IMR-90 (cell line): ENCODE measurements around the gene NFYC. TPM values are rescaled to one million over a fixed set of nuclear protein-coding genes. Genes with fewer than 3 reads are reported as not detected.

Experiments
- ATAC-seq: fragments of 200-7000 bp; cut with Tn5 transposase; 2 replicates; pipeline ENCODE4 v1.9.1; 2020; ENCODE audit warnings: low read depth, mild to moderate bottlenecking, moderate library complexity
- BruUV-seq: library from RNA; stranded (reverse); fragments of 400-500 nt; replicated peaks from 2 replicates; lab custom pipeline; 2021; lab: Mats Ljungman, UMichigan
- CTCF ChIA-PET: fragments of 300-600 bp; formaldehyde crosslinking; extraction: SDS; loops from one replicate; lab custom pipeline; 2021; ENCODE audit warnings: antibody characterized with exemption; lab: Yijun Ruan, JAX
- POLR2A ChIA-PET: fragments of 300-600 bp; sonication (Branson Sonifier 250); formaldehyde crosslinking; loops from one replicate; lab custom pipeline; 2022; ENCODE audit warnings: antibody characterized with exemption; ENCODE audit not compliant: unreplicated experiment; lab: Charles Lee
- DNase-seq: peaks from one replicate; pipeline ENCODE4 v3.0.0; 2013
- H2AFZ ChIP-seq: replicated peaks from 2 replicates; pipeline ENCODE3; 2013; ENCODE audit warnings: low read length, mild to moderate bottlenecking; ENCODE audit not compliant: poor library complexity
- H2AK5ac ChIP-seq: 2 replicates; pipeline ENCODE4 v1.6.1; 2013; ENCODE audit warnings: low read depth, low read length, inconsistent platforms
- H2AK9ac ChIP-seq: replicated peaks from 2 replicates; pipeline ENCODE3; 2013; ENCODE audit warnings: mild to moderate bottlenecking, low read depth, low read length, moderate library complexity; ENCODE audit not compliant: poor library complexity
- H2BK120ac ChIP-seq: 2 replicates; pipeline ENCODE4 v1.6.1; 2013; ENCODE audit warnings: low read depth, low read length, inconsistent platforms
- H2BK15ac ChIP-seq: 3 replicates; pipeline ENCODE4 v1.6.1; 2013; ENCODE audit warnings: low read depth, low read length, inconsistent platforms
- H2BK20ac ChIP-seq: 2 replicates; pipeline ENCODE4 v1.6.1; 2013; ENCODE audit warnings: low read depth, mild to moderate bottlenecking, inconsistent platforms, low read length, moderate library complexity
- H2BK5ac ChIP-seq: 2 replicates; pipeline ENCODE4 v1.6.1; 2013; ENCODE audit warnings: mild to moderate bottlenecking, low read depth, low read length, inconsistent platforms; ENCODE audit not compliant: poor library complexity, severe bottlenecking
- H3K14ac ChIP-seq: replicated peaks from 2 replicates; pipeline ENCODE4 v1.6.1; 2013; ENCODE audit warnings: low read depth, low read length, inconsistent platforms
- H3K18ac ChIP-seq: 2 replicates; pipeline ENCODE4 v1.6.1; 2013; ENCODE audit warnings: low read depth, low read length, control low read depth
- H3K23ac ChIP-seq: 2 replicates; pipeline ENCODE4 v1.6.1; 2013; ENCODE audit warnings: low read depth, low read length, inconsistent platforms
- H3K27ac ChIP-seq: 2 replicates; pipeline ENCODE4 v1.5.1; 2013; ENCODE audit warnings: mild to moderate bottlenecking, control low read depth, low read length; ENCODE audit not compliant: insufficient read depth
- H3K27me3 ChIP-seq: 2 replicates; pipeline ENCODE4 v1.6.1; 2013; ENCODE audit warnings: low read length; ENCODE audit not compliant: control insufficient read depth, insufficient read depth
- H3K36me3 ChIP-seq: 2 replicates; pipeline ENCODE4 v1.6.1; 2013; ENCODE audit warnings: low read length, mixed read lengths; ENCODE audit not compliant: control insufficient read depth, insufficient read depth
- H3K4ac ChIP-seq: 2 replicates; pipeline ENCODE4 v1.6.1; 2013; ENCODE audit warnings: low read depth, low read length, inconsistent platforms
- H3K4me1 ChIP-seq: 2 replicates; pipeline ENCODE4 v1.6.1; 2013; ENCODE audit warnings: low read length, mixed read lengths; ENCODE audit not compliant: control insufficient read depth, insufficient read depth
- H3K4me2 ChIP-seq: 2 replicates; pipeline ENCODE4 v1.6.1; 2013; ENCODE audit warnings: low read depth, mild to moderate bottlenecking, control low read depth, low read length, moderate library complexity
- H3K4me3 ChIP-seq: 2 replicates; pipeline ENCODE4 v1.5.1; 2013; ENCODE audit warnings: low read depth, mild to moderate bottlenecking, control low read depth, low read length, moderate library complexity; ENCODE audit not compliant: insufficient read depth
- H3K56ac ChIP-seq: 2 replicates; pipeline ENCODE4 v1.6.1; 2013; ENCODE audit warnings: low read length, inconsistent platforms; ENCODE audit not compliant: insufficient read depth; ENCODE audit errors: extremely low read depth
- H3K79me1 ChIP-seq, 2 experiments: 2 replicates each; pipeline ENCODE4 v1.6.1; 2013; ENCODE audit warnings: low read length in 2 of 2, inconsistent platforms in 1 of 2, low read depth in 1 of 2
- H3K9ac ChIP-seq: 2 replicates; pipeline ENCODE4 v1.6.1; 2013; ENCODE audit warnings: low read depth, low read length, control low read depth
- H3K9me1 ChIP-seq: 2 replicates; pipeline ENCODE4 v1.6.1; 2013; ENCODE audit warnings: low read length, inconsistent platforms; ENCODE audit not compliant: insufficient read depth
- H3K9me3 ChIP-seq: 2 replicates; pipeline ENCODE4 v1.6.1; 2013; ENCODE audit warnings: low read length; ENCODE audit not compliant: control insufficient read depth, insufficient read depth
- H4K20me1 ChIP-seq: 2 replicates; pipeline ENCODE4 v1.6.1; 2013; ENCODE audit warnings: low read length, inconsistent platforms; ENCODE audit not compliant: insufficient read depth
- H4K5ac ChIP-seq: 2 replicates; pipeline ENCODE4 v1.6.1; 2013; ENCODE audit warnings: mild to moderate bottlenecking, low read depth, low read length, control low read depth
- H4K8ac ChIP-seq, 2 experiments: 2 replicates each; pipeline ENCODE4 v1.6.1; 2013; ENCODE audit warnings: low read depth in 2 of 2, low read length in 2 of 2, control low read depth in 1 of 2, inconsistent platforms in 1 of 2
- H4K91ac ChIP-seq: 2 replicates; pipeline ENCODE4 v1.6.1; 2013; ENCODE audit warnings: low read depth, low read length, inconsistent platforms; ENCODE audit not compliant: insufficient read depth
- BHLHE40 ChIP-seq: fragments of 150-350 bp; IDR thresholded peaks from 2 replicates; pipeline ENCODE4 v1.6.1; 2016; ENCODE audit warnings: mild to moderate bottlenecking, low read depth, low read length
- CTCF ChIP-seq: conservative IDR thresholded peaks from 2 replicates; pipeline ENCODE4 v1.5.1; 2012; ENCODE audit warnings: mild to moderate bottlenecking, low read depth, low read length, improper control_type of control experiment
- FOS ChIP-seq: fragments of 150-350 bp; IDR thresholded peaks from 2 replicates; pipeline ENCODE4 v1.6.1; 2016; ENCODE audit warnings: low read depth, low read length
- MXI1 ChIP-seq: IDR thresholded peaks from 2 replicates; pipeline ENCODE4 v1.6.1; 2012; ENCODE audit warnings: low read depth, mild to moderate bottlenecking, low read length, moderate library complexity, borderline replicate concordance
- POLR2A ChIP-seq: IDR thresholded peaks from 2 replicates; pipeline ENCODE4 v1.6.1; 2012; ENCODE audit warnings: mild to moderate bottlenecking, low read depth, low read length
- RAD21 ChIP-seq: IDR thresholded peaks from 2 replicates; pipeline ENCODE4 v1.6.1; 2012; ENCODE audit warnings: low read length, improper control_type of control experiment
- RCOR1 ChIP-seq: IDR thresholded peaks from 2 replicates; pipeline ENCODE4 v1.6.1; 2012; ENCODE audit warnings: mild to moderate bottlenecking, low read length, improper control_type of control experiment; ENCODE audit not compliant: insufficient replicate concordance
- USF2 ChIP-seq: fragments of 150-350 bp; IDR thresholded peaks from 2 replicates; pipeline ENCODE4 v1.6.1; 2017; ENCODE audit warnings: mild to moderate bottlenecking, antibody characterized with exemption, low read length, low read depth
- WGBS, 2 experiments: methylation state at CpG; one replicate each; pipeline versions ENCODE4 v1.1.5 to v1.1.7; 2013; ENCODE audit warnings: missing lambda C conversion rate in 2 of 2; ENCODE audit not compliant: insufficient read length in 1 of 2; ENCODE audit errors: extremely low coverage in 2 of 2; 5-methylcytosine and 5-hydroxymethylcytosine counted together
- dilution Hi-C: fragments of 300-500 bp; cut with HindIII; formaldehyde crosslinking; loops from one replicate; pipeline ENCODE4 v1.14.3; 2018; ENCODE audit warnings: low sequenced_read_pairs; ENCODE audit not compliant: unreplicated experiment
- in situ Hi-C: fragments of 300-500 bp; cut with MboI; formaldehyde crosslinking; loops from 3 replicates; pipeline ENCODE4 v1.14.3; 2019; ENCODE audit warnings: low sequenced_read_pairs, inconsistent platforms, mixed read lengths
- intact Hi-C: fragments of 100-400 bp; cut with micrococcal nuclease; formaldehyde crosslinking; loops from 2 replicates; pipeline ENCODE4 v1.10.0; 2022
- polyA plus RNA-seq, 3 experiments: library from polyadenylated mRNA; depleted of rRNA; stranded (reverse); fragments of >200 nt; gene quantifications; 2 replicates each; pipeline ENCODE4 v1.2.3, GENCODE V29; 2012; ENCODE audit warnings: low replicate concordance in 1 of 3
- total RNA-seq: library from RNA; depleted of rRNA; stranded (reverse); fragments of >200 nt; gene quantifications from 2 replicates; pipeline ENCODE4 v1.2.3, GENCODE V29; 2012
- TF ChIP-seq, protein P1 (sequence below): fragments of 150-350 bp; IDR thresholded peaks from 2 replicates; pipeline ENCODE4 v1.6.1; 2016; ENCODE audit warnings: low read depth, mild to moderate bottlenecking, low read length, moderate library complexity, borderline replicate concordance

The NFYC gene
- total and polyA plus RNA-seq, 2 of the 4 experiments (the other 2 are of a cell fraction), result 45.2 to 62.2 TPM

DNA sequence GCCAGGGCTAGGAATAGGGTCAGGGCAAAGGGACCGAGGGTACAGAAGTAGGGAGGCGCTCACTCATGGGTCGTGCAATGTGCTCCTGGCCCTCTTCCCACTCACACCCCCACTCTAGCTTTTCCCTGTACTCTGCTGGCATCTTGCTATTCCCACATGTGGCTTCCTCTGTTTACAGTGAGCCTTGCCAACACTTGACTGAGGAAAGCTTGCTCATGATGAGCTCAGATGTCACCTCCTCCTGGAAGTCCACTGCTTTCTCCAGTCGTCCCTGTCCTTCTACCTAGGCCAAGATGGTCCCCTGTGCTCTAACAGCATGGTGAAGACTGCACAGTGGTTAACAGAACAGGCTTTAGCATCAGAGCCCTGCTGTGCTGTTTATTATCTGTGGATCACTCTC is 18.1 kb upstream of the NFYC start:
- Histone ChIP-seq H3K9me3 (no peaks in the 10 kb centered on the region), H3K14ac (no peak overlapping the region), H3K27me3 (peaks cover 16% of the 10 kb centered on the region), H3K4ac (no peak overlapping the region), H2AK9ac (peak overlapping the region; percentile 50), H2AK5ac (no peak overlapping the region), H2BK120ac (no peak overlapping the region), H3K18ac (no peak overlapping the region), H4K5ac (no peak overlapping the region), H4K20me1 (no peaks in the 10 kb centered on the region), H2BK15ac (no peak overlapping the region), H3K4me3 (no peak overlapping the region), H2BK20ac (no peak overlapping the region), H4K91ac (no peak overlapping the region), H3K79me1 (no peaks in the 10 kb centered on the region), H3K4me1 (0 out of 2 replicates have a peak, but pooled peaks cover 2% of the 10 kb centered on the region), H2BK5ac (no peak overlapping the region), H3K23ac (no peak overlapping the region), H3K4me2 (no peak overlapping the region), H3K56ac (no peak overlapping the region), H3K9ac (no peak overlapping the region), H3K9me1 (no peaks in the 10 kb centered on the region), H2AFZ (no peak overlapping the region), H4K8ac (no peak overlapping the region), H3K36me3 (no peaks in the 10 kb centered on the region), H3K27ac (no peak overlapping the region)
- dilution Hi-C loops, result no loop called here
- intact Hi-C loops, result no loop called here
- BruUV-seq, result no TSS peak
- peak; percentile 44 for DNase-seq
- peak; percentile 19 for ATAC-seq
- TF ChIP-seq RCOR1, result no peak
- TF ChIP-seq RAD21, result no peak
- no peak for TF ChIP-seq FOS
- no peak for TF ChIP-seq MXI1
- TF ChIP-seq CTCF, result no peak
- no peak for TF ChIP-seq BHLHE40
- TF ChIP-seq USF2, result no peak
- no peak for TF ChIP-seq POLR2A
- TF ChIP-seq, protein P1, sequence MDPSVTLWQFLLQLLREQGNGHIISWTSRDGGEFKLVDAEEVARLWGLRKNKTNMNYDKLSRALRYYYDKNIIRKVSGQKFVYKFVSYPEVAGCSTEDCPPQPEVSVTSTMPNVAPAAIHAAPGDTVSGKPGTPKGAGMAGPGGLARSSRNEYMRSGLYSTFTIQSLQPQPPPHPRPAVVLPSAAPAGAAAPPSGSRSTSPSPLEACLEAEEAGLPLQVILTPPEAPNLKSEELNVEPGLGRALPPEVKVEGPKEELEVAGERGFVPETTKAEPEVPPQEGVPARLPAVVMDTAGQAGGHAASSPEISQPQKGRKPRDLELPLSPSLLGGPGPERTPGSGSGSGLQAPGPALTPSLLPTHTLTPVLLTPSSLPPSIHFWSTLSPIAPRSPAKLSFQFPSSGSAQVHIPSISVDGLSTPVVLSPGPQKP, result no peak
- 20% methylated on average over 1 of the region's 4 CpGs; no CpG with 5 or more reads in 1 of the 2 experiments for whole genome bisulfite sequencing, 2 experiments
- CTCF ChIA-PET, result interaction anchor here (1.2 kb wide), 1 partner anchor 16 kb away, joined by 4 read pairs; no protein-coding TSS in a partner anchor
- in situ Hi-C loops, result no loop called here
- POLR2A ChIA-PET, result interaction anchor here (0.6 kb wide), 1 partner anchor 101 kb away, joined by 3 read pairs; no protein-coding TSS in a partner anchor
